Kidney epithelial cell (primary cell): ENCODE measurements around the gene NALCN. TPM values are rescaled to one million over a fixed set of nuclear protein-coding genes. Genes with fewer than 3 reads are reported as not detected.
A peak's percentile ranks its signal among the peaks of the same experiment; 100 is the strongest.

Source experiments
- DNase-seq: peaks from one replicate; pipeline ENCODE4 v3.0.0-alpha.2; 2010; ENCODE audit warnings: low read depth
- H3K27me3 ChIP-seq: 2 replicates; pipeline ENCODE4 v1.6.0; 2011; ENCODE audit warnings: low read length; ENCODE audit not compliant: control insufficient read depth, insufficient read depth
- H3K36me3 ChIP-seq: 2 replicates; pipeline ENCODE4 v1.5.1; 2011; ENCODE audit warnings: low read length; ENCODE audit not compliant: control insufficient read depth, insufficient read depth
- H3K4me3 ChIP-seq: 2 replicates; pipeline ENCODE4 v1.5.1; 2011; ENCODE audit warnings: low read depth, mild to moderate bottlenecking, control low read depth, low read length
- total RNA-seq: library from RNA; depleted of rRNA; stranded (reverse); fragments of >200 nt; gene quantifications from 2 replicates; pipeline ENCODE4 v1.2.3, GENCODE V29; 2015
- TF ChIP-seq, protein P1 (sequence below): IDR thresholded peaks from 2 replicates; pipeline ENCODE4 v1.5.1; 2011; ENCODE audit warnings: mild to moderate bottlenecking, moderate library complexity, low read length, control low read depth, inconsistent platforms; ENCODE audit not compliant: insufficient read depth, poor library complexity, severe bottlenecking

The NALCN gene
- total RNA-seq, 1 donor from 2014 or later = 1.8 TPM

DNA sequence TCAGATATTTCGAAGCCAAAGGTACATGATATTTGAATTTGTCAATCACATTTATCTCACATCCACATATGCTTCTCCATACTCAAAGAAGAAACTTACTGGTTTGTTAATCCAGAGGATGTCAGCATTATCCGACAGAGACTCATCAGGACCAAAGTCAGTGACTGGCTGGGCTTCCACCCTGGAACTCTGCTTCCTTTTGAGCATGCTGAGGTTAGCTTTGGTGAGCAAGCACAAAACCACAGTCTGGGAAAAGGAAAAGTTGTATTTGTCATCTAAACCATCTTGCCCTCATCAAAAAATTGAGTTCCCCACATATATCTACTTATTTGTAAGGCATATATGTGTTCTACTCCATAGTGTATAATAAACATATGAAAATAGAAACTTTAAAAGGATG is 17.4 kb downstream of the NALCN start:
- H3K4me3 ChIP-seq = no peak overlapping the region
- H3K27me3 ChIP-seq = no peaks in the 10 kb centered on the region
- DNase-seq = no peak
- TF ChIP-seq, protein P1, sequence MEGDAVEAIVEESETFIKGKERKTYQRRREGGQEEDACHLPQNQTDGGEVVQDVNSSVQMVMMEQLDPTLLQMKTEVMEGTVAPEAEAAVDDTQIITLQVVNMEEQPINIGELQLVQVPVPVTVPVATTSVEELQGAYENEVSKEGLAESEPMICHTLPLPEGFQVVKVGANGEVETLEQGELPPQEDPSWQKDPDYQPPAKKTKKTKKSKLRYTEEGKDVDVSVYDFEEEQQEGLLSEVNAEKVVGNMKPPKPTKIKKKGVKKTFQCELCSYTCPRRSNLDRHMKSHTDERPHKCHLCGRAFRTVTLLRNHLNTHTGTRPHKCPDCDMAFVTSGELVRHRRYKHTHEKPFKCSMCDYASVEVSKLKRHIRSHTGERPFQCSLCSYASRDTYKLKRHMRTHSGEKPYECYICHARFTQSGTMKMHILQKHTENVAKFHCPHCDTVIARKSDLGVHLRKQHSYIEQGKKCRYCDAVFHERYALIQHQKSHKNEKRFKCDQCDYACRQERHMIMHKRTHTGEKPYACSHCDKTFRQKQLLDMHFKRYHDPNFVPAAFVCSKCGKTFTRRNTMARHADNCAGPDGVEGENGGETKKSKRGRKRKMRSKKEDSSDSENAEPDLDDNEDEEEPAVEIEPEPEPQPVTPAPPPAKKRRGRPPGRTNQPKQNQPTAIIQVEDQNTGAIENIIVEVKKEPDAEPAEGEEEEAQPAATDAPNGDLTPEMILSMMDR = no peak
- H3K36me3 ChIP-seq = no peaks in the 10 kb centered on the region

DNA sequence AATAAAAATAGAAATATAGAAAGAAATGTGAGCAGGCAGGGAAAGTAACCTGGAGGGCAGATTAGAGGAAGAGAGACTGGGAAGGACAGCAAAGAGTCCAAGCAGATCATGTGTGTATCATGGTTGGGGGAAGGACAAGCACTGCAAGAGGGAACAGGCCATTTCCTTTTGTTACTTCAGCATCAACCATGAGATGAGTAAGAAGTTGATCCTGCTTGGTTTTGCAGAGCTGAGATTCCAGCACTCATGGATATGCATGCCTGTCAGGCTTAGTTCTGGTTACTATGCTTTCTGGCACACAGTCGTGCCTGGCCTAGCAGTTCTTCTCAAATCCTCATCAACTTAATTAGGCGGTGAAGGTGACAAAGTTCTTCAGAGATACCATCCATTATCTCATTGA is 18.1 kb downstream of the NALCN start:
- no peaks in the 10 kb centered on the region for H3K27me3 ChIP-seq
- no peak for DNase-seq
- TF ChIP-seq, protein P1 = no peak
- H3K36me3 ChIP-seq = no peaks in the 10 kb centered on the region
- H3K4me3 ChIP-seq = no peak overlapping the region

DNA sequence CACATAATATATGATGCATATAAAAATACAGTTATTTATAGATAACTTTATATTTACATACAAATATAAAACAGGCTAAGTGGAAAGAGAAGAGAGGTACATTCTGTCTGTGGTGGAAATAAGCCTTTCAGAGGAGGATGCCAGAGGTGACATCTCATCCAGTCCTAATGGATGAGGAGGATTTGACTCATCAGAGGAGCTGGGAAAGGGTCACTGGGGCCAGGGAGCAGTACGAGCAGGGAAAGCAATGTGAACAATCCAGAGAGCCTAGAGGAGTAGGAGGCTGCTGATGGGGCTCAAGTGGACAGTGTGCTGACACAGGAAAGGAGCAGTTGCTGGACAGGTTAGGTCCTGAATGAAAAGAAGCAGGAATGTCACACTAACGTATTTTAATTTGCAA is 18.6 kb downstream of the NALCN start:
- Histone ChIP-seq H3K36me3 (no peaks in the 10 kb centered on the region), H3K4me3 (no peak overlapping the region), H3K27me3 (no peaks in the 10 kb centered on the region)
- peak; percentile 48 for DNase-seq
- TF ChIP-seq, protein P1 = no peak

DNA sequence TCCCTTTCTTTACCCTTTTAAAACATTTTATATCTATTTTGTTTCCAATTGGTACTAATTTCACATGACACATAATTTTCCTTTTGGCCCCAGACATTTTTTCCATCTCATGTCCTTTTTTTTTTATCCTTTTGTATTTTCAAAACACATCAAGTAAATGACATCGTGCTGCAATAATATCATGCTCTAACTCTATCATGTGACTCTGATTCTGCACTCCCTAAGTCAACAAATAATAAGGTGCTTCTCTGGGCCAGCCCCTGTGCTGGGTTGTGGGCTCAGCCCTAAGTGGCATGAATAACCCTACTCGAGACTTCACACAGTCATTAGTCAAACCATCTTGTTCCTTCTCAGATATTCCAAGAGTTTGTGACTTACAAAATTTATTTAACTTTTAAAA is 21.7 kb downstream of the NALCN start:
- Histone ChIP-seq H3K4me3 (no peak overlapping the region), H3K27me3 (no peaks in the 10 kb centered on the region), H3K36me3 (no peaks in the 10 kb centered on the region)
- TF ChIP-seq, protein P1 = no peak
- no peak for DNase-seq

DNA sequence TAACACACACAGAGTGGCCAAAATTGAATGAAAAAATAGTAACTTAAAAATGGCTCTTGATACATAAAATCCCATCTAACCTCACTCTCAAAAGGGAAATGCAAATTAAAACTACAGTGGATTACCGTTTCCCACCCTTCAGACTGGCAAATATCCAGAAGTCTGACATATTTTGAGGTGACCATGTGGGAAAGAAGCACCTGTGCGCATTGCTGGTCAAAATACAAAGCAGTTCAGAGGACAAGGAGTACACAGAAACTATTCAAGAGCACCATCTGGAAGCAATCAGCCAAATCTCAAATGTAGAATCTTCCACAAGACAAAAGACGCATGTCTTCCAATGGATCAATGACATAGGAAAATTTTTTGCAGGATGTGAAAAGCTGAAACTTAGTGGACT is 23.2 kb downstream of the NALCN start:
- Histone ChIP-seq H3K27me3 (no peaks in the 10 kb centered on the region), H3K36me3 (no peaks in the 10 kb centered on the region), H3K4me3 (no peak overlapping the region)
- TF ChIP-seq, protein P1 = no peak
- DNase-seq = no peak

DNA sequence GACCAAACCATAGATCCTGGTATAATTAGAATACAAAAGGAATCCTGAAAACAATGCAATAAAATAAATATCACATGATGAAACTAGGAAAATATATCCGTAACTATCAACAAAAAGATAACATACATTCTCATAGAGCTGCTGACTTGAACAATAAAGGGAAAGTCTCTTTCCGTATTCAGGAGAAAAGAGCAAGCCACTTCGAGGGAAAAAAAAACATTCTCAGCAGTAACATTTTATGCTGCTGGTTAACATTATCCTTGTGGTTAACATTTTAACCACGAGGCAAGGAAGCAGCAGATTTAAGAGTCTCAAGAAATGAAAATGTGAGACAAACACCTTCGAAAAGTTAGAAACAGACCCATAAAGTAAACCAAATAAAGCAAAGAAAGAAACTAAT is 25.8 kb downstream of the NALCN start:
- peak; percentile 5 for DNase-seq
- no peaks in the 10 kb centered on the region for H3K36me3 ChIP-seq

More for the DNA sequence above, 25.8 kb downstream of the NALCN start:
- TF ChIP-seq, protein P1 = no peak
- H3K27me3 ChIP-seq = no peaks in the 10 kb centered on the region
- no peak overlapping the region for H3K4me3 ChIP-seq
